Mesothelial cell of epicardium (in vitro differentiated cells): ENCODE measurements around the gene MOAP1. TPM values are rescaled to one million over a fixed set of nuclear protein-coding genes. Genes with fewer than 3 reads are reported as not detected.
"Not testable (repeated sequence)": the region's sequence is repeated elsewhere in the genome, so short reads cannot be mapped to it uniquely, and the experiment has no call there.

Source experiments
- DNase-seq, 2 experiments: peaks; one replicate each; pipeline ENCODE4 v3.0.0; 2021; ENCODE audit warnings: low spot score in 2 of 2; ENCODE audit not compliant: unreplicated experiment in 2 of 2
- H3K27ac Mint-ChIP-seq: 2 replicates; pipeline ENCODE4 v1.8.0; 2021; ENCODE audit warnings: mixed read lengths
- H3K27me3 Mint-ChIP-seq: 2 replicates; pipeline ENCODE4 v1.8.0; 2021; ENCODE audit warnings: low read depth, mixed read lengths
- H3K36me3 Mint-ChIP-seq: 2 replicates; pipeline ENCODE4 v1.8.0; 2021; ENCODE audit warnings: mixed read lengths
- H3K4me1 Mint-ChIP-seq: 2 replicates; pipeline ENCODE4 v1.8.0; 2021; ENCODE audit warnings: mixed read lengths
- H3K4me3 Mint-ChIP-seq: 2 replicates; pipeline ENCODE4 v1.8.0; 2021; ENCODE audit warnings: mild to moderate bottlenecking, moderate library complexity, mixed read lengths
- H3K9me3 Mint-ChIP-seq: 2 replicates; pipeline ENCODE4 v1.8.0; 2021; ENCODE audit warnings: mixed read lengths
- total RNA-seq: library from RNA; stranded (reverse); gene quantifications from 3 replicates; pipeline ENCODE4 v1.2.1, GENCODE V29; 2021
- TF ChIP-seq, protein P1 (sequence below): fragments of 200-600 bp; sonication (generic); IDR thresholded peaks from one replicate; pipeline ENCODE4 v1.5.0; 2021; ENCODE audit warnings: antibody characterized with exemption; ENCODE audit not compliant: unreplicated experiment

Gene MOAP1
- total RNA-seq, 1 donor from 2014 or later, result 26.6 TPM

DNA sequence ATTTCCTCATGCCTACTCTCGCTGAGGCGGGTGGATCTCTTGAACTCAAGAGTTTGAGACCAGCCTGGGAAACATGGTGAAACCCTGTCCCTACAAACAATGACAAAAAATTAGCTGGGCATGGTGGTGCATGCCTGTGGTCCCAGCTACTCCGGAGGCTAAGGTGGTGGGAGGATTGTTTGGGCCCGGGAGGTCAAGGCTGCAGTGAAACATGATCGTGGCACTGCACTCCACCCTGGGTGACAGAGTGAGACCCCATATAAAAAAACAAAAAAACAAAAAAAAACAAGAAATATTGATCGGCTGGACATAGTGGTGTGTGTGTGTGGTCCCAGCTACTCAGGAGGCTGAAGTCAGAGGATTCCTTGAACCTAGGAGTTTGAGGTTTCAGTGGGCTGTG lies 9.2 kb downstream of the MOAP1 start:
- peaks cover 2% of the 10 kb centered on the region for H3K27me3 Mint-ChIP-seq
- H3K4me3 Mint-ChIP-seq, result no peak overlapping the region
- no peaks in the 10 kb centered on the region for H3K9me3 Mint-ChIP-seq
- no peak overlapping the region for H3K27ac Mint-ChIP-seq
- H3K36me3 Mint-ChIP-seq, result no peaks in the 10 kb centered on the region
- TF ChIP-seq, protein P1, sequence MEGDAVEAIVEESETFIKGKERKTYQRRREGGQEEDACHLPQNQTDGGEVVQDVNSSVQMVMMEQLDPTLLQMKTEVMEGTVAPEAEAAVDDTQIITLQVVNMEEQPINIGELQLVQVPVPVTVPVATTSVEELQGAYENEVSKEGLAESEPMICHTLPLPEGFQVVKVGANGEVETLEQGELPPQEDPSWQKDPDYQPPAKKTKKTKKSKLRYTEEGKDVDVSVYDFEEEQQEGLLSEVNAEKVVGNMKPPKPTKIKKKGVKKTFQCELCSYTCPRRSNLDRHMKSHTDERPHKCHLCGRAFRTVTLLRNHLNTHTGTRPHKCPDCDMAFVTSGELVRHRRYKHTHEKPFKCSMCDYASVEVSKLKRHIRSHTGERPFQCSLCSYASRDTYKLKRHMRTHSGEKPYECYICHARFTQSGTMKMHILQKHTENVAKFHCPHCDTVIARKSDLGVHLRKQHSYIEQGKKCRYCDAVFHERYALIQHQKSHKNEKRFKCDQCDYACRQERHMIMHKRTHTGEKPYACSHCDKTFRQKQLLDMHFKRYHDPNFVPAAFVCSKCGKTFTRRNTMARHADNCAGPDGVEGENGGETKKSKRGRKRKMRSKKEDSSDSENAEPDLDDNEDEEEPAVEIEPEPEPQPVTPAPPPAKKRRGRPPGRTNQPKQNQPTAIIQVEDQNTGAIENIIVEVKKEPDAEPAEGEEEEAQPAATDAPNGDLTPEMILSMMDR, result no peak
- H3K4me1 Mint-ChIP-seq, result peaks cover 3% of the 10 kb centered on the region
- DNase-seq, result no peak

DNA sequence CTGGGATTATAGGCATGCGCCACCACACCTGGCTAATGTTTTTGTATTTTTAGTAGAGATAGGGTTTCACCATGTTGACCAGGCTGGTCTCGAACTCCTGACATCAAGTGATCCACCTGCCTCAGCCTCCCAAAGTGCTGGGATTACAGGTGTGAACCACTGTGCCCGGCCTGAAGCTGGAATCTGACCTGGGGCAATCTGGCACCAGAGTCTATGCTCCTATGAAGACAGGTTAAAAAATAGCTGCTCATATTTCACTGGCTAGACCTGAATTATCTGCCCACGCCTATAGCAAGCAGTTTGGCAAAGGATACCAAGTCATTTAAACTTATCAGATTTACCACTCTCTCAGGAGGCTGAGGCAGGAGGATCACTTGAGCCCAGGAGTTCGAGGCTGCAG lies 10.0 kb downstream of the MOAP1 start:
- not testable (repeated sequence) for H3K9me3 Mint-ChIP-seq, H3K36me3 Mint-ChIP-seq, DNase-seq, H3K27me3 Mint-ChIP-seq, H3K4me1 Mint-ChIP-seq, H3K27ac Mint-ChIP-seq, H3K4me3 Mint-ChIP-seq

DNA sequence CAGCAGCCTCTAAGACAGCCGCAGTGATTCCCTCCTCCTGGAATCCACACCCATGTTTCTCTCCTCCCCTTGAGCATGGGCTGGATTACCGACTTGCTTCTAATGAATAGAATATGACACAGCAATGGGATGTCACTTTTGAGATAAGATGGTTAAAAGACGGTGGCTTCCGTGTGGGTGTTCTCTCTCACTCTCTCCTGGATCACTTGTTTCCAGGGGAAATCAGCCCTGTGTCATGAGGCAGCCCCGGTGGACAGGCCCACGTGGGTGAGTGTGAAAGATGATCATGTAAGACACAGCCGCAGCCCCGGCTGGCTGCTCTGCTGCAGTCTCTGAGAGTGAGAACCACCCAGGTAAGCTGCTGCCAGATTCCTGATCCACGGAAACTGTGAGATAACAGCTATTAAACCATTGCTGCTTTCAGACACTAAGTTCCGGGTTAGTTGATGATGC lies 10.7 kb downstream of the MOAP1 start:
- Mint-ChIP-seq H3K4me3 (no peak overlapping the region), H3K36me3 (no peaks in the 10 kb centered on the region), H3K27ac (no peak overlapping the region), H3K27me3 (peaks cover 2% of the 10 kb centered on the region), H3K9me3 (no peaks in the 10 kb centered on the region), H3K4me1 (peaks cover 3% of the 10 kb centered on the region)
- no peak for DNase-seq
- TF ChIP-seq, protein P1, result no peak

DNA sequence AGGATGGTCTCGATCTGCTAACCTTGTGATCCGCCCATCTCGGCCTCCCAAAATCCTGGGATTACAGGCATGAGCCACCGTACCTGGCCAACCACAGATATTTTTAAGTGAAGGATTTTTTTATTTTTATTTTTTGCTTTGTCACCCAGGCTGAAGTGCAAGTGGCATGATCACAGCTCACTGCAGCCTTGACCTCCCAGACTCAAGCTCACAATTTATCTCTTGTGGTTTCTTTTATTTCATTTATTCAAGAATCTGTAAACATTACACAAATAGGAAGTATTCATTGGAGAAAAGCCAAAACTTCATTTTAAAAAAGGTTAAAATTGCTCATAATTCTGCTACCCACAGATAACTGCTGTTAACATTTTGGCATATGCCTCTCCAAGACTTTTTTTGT lies 13.3 kb downstream of the MOAP1 start:
- Mint-ChIP-seq H3K4me1 (peaks cover 3% of the 10 kb centered on the region), H3K27ac (no peak overlapping the region), H3K4me3 (no peak overlapping the region), H3K36me3 (no peaks in the 10 kb centered on the region), H3K9me3 (no peaks in the 10 kb centered on the region), H3K27me3 (peaks cover 2% of the 10 kb centered on the region)
- TF ChIP-seq, protein P1, result no peak
- DNase-seq, result no peak

DNA sequence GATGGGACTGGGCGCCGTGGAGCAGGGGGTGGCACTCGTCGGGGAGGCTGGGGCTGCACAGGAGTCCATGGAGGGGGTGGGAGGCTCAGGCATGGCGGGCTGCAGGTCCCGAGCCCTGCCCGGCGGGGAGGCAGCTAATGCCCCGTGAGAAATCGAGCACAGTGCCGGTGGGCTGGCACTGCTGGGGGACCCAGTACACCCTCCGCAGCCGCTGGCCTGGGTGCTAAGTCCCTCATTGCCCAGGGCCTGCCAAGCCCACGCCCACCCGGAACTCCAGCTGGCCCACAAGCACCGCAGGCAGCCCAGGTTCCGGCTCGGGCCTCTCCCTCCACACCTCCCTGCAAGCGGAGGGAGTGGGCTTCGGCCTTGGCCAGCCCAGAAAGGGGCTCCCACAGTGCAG lies 14.6 kb downstream of the MOAP1 start:
- not testable (repeated sequence) for H3K36me3 Mint-ChIP-seq, H3K27me3 Mint-ChIP-seq, H3K4me1 Mint-ChIP-seq, DNase-seq, H3K27ac Mint-ChIP-seq, H3K4me3 Mint-ChIP-seq, H3K9me3 Mint-ChIP-seq

DNA sequence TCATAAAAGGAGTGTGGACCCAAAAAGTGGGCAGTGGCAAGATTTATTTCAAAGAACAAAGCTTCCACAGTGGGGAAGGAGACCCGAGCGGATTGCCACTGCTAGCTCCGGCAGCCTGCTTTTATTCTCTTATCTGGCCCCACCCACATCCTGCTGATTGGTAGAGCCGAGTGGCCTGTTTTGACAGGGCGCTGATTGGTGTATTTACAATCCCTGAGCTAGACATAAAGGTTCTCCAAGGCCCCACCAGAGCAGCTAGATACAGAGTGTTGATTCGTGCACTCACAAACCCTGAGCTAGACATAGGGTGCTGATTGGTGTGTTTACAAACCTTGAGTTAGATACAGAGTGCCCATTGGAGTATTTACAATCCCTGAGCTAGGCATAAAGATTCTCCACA lies 15.1 kb downstream of the MOAP1 start:
- H3K36me3 Mint-ChIP-seq, H3K9me3 Mint-ChIP-seq, H3K4me3 Mint-ChIP-seq, H3K4me1 Mint-ChIP-seq, H3K27ac Mint-ChIP-seq, H3K27me3 Mint-ChIP-seq, DNase-seq: not testable (repeated sequence)

DNA sequence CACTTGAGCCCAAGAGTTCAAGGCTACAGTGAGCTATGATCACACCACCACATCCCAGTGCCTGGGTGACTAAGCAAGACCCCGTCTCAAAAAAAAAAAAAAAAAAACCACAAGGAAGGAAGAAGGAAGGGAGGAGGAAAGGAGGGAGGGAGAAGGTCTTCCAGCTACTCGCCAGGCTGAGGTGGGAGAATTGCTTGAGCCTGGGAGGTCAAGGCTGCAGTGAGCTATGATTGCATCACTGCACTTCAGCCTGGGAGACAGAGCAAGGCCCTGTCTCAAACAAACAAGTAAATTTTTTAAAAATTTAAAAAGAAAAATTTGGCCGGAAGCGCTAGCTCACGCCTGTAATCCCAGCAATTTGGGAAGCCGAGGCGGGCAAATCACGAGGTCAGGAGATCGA lies 16.1 kb downstream of the MOAP1 start:
- not testable (repeated sequence) for H3K9me3 Mint-ChIP-seq, H3K4me1 Mint-ChIP-seq, H3K36me3 Mint-ChIP-seq, H3K4me3 Mint-ChIP-seq, H3K27me3 Mint-ChIP-seq, H3K27ac Mint-ChIP-seq, DNase-seq

DNA sequence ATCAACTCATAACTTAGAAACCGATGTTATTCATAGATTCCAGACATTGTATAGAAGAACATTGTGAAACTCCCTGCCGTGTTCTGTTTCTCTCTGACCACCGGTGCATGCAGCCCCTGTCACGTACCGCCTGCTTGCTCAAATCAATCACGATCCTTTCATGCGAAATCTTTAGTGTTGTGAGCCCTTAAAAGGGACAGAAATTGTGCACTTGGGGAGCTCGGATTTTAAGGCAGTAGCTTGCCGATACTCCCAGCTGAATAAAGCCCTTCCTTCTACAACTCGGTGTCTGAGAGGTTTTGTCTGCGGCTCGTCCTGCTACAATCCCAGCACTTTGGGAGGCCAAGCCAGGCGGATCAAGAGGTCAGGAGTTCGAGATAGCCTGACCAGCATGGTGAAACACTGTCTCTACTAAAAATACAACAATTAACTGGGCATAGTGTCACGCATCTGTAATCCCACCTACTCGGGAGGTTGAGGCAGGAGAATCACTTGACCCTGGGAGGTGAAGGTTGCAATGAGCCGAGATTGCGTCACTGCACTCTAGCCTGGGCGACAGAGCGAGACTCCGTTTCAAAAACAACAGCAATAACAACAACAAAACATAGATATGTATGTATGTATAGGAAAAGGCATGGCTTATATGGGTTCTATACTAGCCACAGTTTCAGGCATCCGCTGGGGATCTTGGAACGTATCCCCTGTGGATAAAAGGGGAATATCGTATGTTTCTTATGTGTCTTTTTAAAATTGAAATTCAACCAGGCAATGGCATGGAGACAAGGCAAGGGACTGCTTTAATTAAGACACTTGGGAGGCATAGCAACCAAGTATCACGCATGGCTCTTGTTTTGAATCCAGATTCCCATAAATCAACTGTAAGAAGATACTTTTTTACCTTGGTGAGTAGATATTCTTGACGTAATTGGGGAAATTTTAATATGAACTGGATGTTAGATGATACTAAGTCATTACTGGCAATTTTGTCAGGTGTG lies 19.1 kb downstream of the MOAP1 start:
- not testable (repeated sequence) for H3K4me3 Mint-ChIP-seq, H3K36me3 Mint-ChIP-seq, DNase-seq, H3K27ac Mint-ChIP-seq, H3K27me3 Mint-ChIP-seq, H3K9me3 Mint-ChIP-seq, H3K4me1 Mint-ChIP-seq
